SK-N-MC (cell line): ENCODE results near the gene CLDN10.

Experiments used
- EZH2 ChIP-seq: fragments of 200-600 bp; sonication (generic); IDR thresholded peaks from one replicate; pipeline ENCODE4 v1.6.1; 2017; ENCODE audit warnings: antibody characterized with exemption
- FOXP2 ChIP-seq: optimal IDR thresholded peaks from 2 replicates; pipeline ENCODE3; 2011; ENCODE audit warnings: mild to moderate bottlenecking, moderate library complexity; ENCODE audit not compliant: insufficient read depth; ENCODE audit errors: extremely low read length, control extremely low read depth
- POLR2AphosphoS5 ChIP-seq: IDR thresholded peaks from 2 replicates; pipeline ENCODE4 v1.6.1; 2012; ENCODE audit warnings: mild to moderate bottlenecking, low read depth, low read length, borderline replicate concordance

GRCh38 chr13:95508996-95509395 is 43.5 kb upstream of the CLDN10 start:
- TF ChIP-seq POLR2AphosphoS5 (no peak), EZH2 (no peak), FOXP2 (no peak)
